GM19193 (cell line): Measurements from ENCODE around the gene IGF1R.

Experiments used
- POLR2A ChIP-seq: IDR thresholded peaks from 4 replicates; pipeline ENCODE4 v1.6.1; 2011; ENCODE audit not compliant: insufficient read depth, insufficient read length; ENCODE audit errors: extremely low read depth

Gene IGF1R

DNA sequence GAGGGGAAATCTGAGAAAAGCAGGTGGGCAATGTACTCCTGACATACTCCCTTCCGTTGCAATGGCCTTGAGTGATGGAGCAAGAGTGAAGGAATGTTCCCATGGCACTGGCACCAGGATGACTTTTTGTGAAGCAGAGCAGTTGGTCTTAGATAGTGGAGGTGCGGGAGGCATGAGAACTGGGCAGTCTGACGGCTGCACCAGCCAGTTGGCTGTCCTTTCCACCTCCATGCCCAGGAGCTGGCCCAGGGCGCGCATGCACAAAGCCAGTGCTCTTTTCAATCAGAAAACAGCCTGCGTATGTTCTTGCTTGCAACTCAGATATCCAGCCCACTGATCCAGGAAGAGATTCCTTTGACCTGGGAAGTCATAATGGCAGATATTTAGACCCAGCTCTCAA lies 222.4 kb downstream of the IGF1R start:
- no peak for TF ChIP-seq POLR2A

DNA sequence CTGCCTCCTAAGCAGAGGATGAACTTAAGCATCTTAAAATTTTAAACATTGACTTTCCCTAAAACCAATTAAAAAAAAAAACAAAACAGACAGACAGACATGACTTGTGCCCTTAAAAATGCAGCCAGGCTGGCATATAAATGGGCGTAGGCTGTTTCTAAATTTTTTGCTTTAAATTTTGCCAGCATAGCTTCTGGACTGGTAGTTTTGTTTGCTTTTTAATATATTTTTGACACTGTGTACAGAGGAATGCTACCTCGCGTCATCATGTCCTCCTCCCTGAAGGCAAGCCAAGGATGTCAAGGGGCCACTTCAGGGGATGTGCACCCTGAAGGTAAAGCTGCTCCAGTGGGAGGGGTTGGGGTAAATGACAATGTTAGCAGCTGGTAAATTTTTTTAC lies 224.4 kb downstream of the IGF1R start:
- TF ChIP-seq POLR2A, result no peak

DNA sequence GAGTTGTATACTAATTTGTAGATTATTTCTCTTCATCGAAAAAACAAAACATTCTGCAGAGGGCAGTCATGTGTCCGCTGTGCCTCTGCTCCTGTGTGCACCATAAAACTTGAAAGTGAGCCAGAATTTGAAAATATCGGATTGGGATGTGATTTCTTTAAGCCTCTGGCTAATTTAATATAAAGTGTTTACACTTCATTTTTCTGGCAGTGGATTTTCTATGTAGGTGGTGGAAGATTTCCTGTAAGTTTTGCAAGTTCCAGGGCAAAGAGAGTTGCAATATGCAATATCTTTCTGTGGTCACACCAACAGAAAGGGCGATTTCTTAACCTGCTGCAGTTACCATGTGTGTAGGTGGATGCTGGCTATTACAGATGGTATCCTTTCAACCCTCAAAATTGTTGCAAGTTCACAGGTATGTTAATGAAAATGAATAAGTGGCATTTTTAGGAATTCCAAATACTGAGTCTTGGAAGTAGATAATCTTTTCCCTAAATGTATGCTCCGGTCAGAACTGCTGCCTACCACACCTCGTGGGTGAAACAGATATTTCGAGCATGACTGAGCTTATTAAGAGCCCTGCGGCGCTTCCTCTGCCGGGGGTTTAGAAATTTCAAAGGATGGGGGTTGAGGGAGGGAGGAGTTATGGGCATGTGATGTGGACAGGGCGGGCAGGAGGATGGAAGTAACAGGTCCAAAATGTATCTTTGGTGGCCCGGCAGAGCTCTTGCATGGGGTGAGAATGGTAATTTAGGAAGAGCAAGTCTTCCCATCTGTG lies 225.3 kb downstream of the IGF1R start:
- TF ChIP-seq POLR2A, result no peak

DNA sequence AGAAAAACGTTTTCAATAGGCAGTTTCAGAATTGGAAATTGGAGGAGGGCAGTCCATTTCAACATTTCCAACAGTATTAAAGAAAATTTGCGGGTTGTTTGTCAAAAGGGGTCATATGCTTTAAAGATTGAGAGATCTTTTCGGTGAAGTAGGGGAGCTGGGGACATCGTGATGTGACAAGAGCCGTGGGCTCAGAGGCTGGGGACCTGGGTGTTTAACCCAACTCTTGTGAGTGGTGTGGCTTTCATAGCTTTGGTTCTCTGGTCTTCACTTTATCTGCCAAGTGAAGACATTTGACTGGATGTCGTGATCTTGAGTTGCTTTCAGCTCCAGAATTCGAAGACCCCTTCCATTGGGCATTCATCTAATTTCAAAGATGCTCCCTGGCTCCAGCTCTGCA lies 226.0 kb downstream of the IGF1R start:
- TF ChIP-seq POLR2A, result no peak

DNA sequence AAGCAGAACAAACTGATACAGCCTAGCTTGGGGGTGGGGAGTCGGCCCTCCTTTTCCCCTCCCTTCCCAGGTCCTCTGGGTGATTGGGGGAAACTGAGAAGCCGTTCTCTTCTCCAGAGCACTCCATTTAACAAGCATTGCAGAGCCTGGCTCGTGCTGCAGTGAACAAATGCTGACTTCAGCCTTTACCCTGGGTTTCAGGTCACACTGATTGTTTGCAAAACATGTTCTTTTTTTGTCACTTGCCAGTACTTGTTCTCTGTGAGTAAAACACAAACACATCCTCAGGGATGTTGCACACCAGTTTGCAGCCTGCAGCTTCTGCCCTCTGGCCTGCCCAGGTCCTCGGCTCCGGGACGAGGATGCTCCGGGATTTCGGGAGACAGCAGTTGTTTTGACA lies 226.4 kb downstream of the IGF1R start:
- TF ChIP-seq POLR2A, result no peak

DNA sequence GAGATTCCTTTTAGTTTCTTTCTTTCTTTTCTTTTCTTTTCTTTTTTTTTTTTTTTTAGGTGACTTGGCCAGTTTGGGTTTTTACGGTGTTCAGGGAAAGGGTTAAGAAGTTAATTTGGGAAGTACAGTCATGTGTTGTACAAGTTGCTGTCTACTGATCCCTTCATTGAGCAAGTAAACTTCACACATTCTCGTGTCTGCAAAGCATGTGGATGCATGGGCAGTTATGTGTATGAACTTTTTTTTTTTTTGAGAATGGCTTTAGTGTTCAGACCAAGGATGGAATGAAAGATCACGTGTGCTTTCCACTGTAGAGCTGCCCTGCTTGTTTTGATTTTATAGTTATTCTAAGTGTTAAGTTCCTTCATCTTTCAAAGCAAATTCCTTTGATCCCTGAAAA lies 227.0 kb downstream of the IGF1R start:
- TF ChIP-seq POLR2A, result no peak

DNA sequence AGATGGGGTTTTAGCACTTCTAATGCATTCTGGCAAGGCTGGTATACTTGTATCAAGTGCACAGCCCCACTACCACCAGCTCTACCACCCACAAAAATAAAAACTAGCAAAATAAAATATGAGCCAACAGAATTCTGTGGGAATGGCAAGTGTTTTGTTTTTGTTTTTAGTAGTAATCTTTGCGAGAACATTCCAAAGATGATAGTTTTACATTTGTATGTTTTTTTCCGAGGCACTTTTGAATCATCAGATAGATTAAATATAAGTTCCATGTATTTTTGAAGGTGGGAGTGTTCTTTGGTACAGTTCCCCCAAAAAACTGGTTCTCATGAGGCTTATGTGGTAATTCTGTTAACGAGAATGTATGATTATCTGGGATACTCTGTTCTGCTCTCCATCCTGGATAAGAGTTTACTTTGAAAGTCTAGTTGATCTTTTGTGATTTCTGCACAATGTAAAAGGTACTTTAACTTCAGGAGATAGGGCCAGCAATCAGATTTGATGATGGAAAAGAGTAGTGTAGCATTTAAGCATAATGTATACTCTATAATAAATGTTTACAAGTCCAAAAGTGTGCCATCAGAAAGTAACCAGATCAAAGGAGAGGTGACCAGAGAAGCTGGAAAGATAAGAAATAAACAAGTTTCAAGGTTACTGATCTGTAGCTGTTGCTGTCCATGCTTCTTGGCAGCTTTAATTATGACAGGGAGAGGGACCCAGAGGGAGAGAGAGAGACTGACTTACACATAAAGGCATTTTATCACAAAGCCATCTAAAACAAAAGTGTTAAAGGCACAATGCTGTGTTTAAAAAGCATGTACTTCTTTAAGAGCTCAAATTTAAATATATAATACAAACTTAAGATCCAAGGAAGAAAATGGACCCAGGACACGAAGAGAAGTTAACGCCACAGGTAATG lies 228.4 kb downstream of the IGF1R start:
- no peak for TF ChIP-seq POLR2A

DNA sequence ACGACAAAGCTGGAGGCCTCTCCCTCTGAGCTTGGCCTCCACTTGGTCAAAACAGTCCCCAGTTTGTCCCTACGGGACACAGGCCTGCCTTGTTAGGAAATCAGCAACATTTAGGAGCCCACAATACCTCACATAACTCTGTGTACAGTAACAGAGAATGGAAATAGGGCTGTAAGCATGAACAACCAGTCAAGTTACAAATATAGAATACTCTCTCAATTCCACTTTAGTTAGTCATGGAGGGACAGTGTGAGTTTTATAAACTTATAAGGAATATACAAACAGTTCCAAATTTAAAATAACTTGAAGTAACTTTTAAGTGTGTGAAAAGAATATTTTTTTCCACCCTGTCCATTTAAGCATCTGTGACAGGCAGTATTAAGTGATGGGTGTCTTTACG lies 229.8 kb downstream of the IGF1R start:
- TF ChIP-seq POLR2A, result no peak

DNA sequence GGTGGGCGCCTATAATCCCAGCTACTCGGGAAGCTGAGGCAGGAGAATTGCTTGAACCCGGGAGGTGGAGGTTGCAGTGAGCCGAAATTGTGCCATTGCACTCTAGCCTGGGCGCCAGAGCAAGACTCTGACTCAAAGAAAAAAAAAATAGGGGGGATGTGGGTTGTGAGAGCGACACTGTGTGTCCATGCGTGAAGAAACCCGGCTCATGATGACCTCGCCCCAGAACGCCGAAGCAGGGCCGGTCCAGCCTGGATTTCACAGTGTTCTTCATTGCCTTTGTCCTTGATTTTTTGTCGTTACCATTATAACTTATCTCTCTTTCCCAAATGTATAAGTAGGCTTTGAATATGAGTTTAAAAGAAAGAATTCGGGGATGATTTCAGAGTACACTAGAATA lies 230.5 kb downstream of the IGF1R start:
- no peak for TF ChIP-seq POLR2A

DNA sequence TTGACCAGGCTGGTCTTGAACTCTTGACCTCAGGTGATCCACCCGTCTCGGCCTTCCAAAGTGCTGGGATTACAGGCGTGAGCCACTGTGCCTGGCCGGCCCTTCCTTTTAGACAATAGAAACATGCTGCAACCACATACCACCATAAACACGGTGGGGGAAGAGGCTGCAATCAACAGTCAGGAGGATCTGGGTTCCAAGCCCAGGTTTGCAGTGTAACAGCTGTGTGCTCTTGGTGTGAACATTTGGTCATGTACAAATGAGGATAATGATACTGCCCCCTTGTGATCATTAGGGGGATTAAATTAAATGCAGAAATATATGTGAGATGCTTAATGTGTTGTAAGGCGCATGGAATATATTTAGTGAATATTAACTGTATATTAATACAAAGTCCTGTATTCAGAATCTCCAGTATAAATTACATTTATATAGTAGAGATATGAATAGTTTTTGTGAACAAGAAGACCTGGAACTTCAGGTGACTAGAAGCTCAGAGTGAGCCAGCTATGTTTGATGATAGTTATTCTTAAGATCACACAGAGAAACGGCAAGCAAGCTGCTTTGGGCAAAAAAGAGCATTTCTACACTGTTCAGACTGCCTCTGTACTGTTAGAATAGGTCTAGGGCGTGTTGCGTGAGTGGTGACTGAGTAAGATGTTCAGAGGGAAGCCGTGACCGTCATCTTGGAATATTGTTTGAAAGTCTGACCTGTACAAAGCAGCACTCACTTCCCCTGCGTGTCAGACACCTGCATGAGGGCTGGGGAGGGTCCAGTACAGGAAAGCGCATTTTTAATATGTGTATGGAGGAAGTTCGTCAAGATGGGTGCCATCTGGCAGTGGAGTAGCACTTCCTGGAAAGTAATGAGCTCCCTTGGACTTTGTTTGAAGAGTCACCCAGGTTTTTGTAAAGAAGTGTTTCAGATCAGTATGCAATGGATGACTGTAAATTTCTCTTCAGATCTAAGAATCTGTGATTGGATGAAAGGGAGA lies 233.5 kb downstream of the IGF1R start:
- no peak for TF ChIP-seq POLR2A

DNA sequence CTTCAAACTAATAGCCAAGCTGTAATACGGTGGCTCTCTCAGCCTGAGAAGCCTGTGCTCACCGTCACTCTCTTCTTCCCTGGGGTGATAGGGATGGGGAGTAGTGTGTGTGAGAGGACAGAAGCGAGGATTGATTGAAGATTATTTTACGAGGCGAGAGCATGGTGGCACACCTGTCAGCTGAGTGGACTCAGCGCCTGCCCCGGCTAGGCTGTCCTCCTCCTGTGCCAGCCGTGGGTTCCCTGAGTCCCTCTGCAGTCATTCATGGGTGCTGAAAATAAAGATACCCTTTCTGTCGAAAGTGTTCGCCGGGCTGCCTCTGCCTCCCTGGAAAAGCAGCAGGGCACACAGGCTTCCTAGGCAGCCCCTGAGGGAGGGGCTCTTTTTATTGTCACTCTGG lies 235.1 kb downstream of the IGF1R start:
- no peak for TF ChIP-seq POLR2A

DNA sequence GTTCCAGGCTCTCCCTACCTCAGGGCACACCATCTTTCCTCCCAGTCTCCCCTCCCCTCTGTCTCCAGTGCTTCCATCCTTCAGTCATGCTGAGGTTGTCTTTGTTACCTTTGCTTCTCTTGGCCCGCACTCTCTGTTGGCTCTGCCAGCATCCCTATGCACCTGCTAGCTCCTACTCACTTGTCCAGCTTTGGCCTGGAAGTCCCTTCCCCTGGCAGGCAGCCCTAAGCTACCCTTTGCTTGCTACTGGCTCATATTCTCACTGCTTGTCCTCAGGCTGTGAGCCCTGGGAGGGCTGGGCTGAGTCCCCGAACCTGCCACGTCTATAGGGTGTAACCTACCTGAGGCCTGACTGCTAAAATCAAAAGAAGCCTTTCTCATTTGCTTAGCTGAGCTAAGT lies 236.6 kb downstream of the IGF1R start:
- TF ChIP-seq POLR2A, result no peak

DNA sequence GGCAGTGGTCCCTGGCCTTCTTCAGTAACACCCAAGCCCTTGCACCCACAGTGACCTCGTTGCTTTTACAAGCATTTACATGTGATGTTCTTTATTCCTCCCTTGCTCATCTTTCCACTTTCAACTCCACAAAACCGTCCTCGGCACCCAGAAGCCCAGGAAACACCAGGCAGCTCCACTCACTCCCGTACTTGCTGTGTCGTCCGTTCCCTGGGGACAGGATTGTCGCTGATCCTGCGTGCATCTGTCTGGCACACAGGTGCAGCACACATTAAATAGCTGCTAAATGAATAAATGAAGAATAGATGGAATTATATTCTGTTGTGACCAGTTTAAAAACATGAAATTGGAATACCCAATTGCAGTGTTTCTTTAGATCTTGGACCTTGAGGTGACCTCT lies 239.6 kb downstream of the IGF1R start:
- no peak for TF ChIP-seq POLR2A

DNA sequence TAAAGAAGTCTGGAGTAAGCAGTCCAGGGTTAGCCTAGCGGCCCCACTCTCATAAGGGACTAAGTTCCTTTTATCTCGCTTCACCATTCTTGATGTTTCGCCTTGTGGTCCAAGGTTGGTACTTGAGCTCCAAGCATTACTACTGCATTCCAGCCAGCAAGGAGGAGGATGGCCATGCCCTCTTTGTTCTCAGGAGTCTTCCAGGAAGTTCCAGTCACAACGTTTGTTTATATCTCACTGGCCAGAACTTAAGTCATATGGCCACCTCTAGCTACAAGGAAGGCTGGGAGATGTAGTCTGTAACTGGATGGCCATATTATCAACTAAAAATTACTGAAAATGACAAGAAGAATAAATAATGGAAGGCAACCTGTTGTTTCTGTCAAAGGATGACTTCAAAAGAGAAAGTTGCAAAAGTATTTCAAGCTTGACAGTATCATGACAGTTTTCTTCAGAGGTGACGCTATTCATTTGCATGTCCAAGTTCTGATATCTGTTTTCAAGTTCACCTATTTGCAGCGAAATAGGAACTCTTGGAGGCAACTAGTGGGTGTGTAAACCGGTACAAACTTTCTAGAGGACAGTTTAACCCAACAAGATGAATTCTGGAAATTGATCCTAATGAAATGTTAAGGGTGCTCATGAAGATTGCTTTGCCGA lies 240.6 kb downstream of the IGF1R start:
- TF ChIP-seq POLR2A, result no peak

DNA sequence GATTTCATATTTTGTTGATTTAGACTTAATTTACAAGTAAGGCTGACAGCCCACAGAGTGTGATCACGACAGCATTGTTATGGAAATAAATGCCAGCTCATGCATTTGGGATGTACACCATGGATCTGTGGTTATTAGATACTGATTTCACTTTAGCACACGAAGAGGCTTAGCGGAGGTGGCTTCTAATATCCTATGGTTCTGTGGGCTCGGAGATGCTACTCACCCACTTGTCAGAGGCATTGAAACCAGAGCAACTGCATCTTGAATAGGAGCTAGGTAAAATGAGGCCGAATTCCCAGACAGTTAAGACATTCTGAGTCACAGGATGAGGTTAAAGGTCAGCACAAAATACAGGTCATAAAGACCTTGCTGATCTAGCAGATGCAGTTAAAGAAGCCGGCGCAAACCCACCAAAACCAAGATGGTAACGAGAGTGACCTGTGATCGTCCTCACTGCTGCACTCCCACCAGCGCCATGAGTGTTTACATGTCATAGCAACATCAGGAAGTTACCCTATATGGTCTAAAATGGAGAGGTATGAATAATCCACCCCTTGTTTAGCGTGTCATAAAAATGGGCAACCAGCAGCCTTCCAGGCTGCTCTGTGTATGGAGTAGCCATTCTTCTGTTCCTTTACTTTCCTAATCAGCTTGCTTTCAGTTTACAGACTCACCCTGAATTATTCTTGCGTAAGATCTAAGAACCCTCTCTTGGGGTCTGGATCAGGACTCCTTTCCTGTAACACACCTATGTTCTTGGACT lies 241.8 kb downstream of the IGF1R start:
- no peak for TF ChIP-seq POLR2A
